ENCODE measurements around the gene C4orf54.

The C4orf54 gene

GRCh38 chr4:99668472-99668871 is 10.8 kb upstream of the C4orf54 start:
- H3K4me3 ChIP-seq (ENCODE audit: low read depth, low read length) = no peak overlapping the region
- TF ChIP-seq, protein P1, sequence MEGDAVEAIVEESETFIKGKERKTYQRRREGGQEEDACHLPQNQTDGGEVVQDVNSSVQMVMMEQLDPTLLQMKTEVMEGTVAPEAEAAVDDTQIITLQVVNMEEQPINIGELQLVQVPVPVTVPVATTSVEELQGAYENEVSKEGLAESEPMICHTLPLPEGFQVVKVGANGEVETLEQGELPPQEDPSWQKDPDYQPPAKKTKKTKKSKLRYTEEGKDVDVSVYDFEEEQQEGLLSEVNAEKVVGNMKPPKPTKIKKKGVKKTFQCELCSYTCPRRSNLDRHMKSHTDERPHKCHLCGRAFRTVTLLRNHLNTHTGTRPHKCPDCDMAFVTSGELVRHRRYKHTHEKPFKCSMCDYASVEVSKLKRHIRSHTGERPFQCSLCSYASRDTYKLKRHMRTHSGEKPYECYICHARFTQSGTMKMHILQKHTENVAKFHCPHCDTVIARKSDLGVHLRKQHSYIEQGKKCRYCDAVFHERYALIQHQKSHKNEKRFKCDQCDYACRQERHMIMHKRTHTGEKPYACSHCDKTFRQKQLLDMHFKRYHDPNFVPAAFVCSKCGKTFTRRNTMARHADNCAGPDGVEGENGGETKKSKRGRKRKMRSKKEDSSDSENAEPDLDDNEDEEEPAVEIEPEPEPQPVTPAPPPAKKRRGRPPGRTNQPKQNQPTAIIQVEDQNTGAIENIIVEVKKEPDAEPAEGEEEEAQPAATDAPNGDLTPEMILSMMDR (IDR thresholded peaks at IDR 0.05; ENCODE audit: low read depth, low read length) = no peak

DNA sequence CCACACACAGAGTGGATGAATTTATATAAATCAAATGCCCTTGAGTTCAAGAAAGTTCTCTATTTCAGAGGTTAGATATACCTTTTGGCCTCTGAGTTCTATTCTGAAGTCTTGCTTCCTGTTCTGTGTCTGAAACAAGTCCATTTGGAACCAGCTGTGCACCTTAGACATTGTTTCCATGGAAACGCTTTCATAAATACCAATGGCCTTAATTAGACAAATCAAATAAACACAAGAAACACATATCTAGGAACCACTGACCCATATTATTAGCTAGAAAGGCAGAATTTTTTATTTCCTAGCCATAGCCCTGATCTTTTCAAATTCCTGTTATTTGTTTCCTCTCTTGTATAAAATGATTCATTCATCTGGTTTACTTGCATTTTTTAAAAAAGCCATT is 8.4 kb upstream of the C4orf54 start:
- TF ChIP-seq, protein P1 (IDR thresholded peaks at IDR 0.05; ENCODE audit: low read depth, low read length) = no peak

DNA sequence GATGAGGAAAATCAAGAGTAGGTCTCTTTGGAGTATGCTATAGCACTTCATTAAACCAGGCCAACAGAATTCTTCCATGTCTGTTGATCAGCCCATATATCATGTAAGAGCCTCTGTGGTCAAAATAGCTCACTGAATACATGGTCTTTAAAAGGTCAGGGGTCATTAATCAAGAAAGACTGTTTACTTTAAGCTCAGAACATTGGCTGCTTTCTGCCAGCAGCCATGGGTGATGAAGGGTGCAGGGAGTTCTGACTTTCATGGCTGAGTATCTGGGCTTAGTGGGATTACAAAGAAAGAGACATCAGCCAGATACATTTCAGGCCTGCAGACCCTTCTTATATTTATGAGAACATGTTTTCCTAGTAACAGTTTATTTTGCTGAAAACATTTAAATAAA is 7.1 kb upstream of the C4orf54 start:
- no peak overlapping the region for H3K4me3 ChIP-seq (ENCODE audit: low read depth, low read length)
- TF ChIP-seq, protein P1 (IDR thresholded peaks at IDR 0.05; ENCODE audit: low read depth, low read length) = no peak

More for the DNA sequence above, 8.4 kb upstream of the C4orf54 start:
- H3K4me3 ChIP-seq (ENCODE audit: low read depth, low read length) = no peak overlapping the region

DNA sequence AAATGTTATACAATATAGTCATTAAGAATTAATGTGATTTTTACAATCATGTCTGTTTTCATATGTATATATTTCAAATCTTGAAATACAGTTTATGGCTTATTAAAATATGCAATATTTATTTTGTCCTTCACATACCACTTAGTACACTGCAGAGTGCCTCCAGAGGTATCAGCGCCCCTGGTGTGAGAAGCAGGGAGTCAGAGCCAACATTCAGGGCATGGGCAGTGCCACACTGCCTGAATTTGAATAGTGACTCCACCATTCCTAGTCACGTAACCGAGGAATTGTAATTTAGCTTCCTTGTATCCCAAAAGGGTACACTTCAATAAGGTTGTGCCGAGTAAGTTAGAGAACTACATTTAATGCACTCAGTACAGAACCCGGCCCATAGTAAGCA is 4.3 kb upstream of the C4orf54 start:
- TF ChIP-seq, protein P1 (IDR thresholded peaks at IDR 0.05; ENCODE audit: low read depth, low read length) = no peak

GRCh38 chr4:99658666-99659065 is 1.0 kb upstream of the C4orf54 start:
- TF ChIP-seq, protein P1 (IDR thresholded peaks at IDR 0.05; ENCODE audit: low read depth, low read length) = no peak
- no peak overlapping the region for H3K4me3 ChIP-seq (ENCODE audit: low read depth, low read length)

More for the DNA sequence above, 4.3 kb upstream of the C4orf54 start:
- H3K4me3 ChIP-seq (ENCODE audit: low read depth, low read length) = no peak overlapping the region

DNA sequence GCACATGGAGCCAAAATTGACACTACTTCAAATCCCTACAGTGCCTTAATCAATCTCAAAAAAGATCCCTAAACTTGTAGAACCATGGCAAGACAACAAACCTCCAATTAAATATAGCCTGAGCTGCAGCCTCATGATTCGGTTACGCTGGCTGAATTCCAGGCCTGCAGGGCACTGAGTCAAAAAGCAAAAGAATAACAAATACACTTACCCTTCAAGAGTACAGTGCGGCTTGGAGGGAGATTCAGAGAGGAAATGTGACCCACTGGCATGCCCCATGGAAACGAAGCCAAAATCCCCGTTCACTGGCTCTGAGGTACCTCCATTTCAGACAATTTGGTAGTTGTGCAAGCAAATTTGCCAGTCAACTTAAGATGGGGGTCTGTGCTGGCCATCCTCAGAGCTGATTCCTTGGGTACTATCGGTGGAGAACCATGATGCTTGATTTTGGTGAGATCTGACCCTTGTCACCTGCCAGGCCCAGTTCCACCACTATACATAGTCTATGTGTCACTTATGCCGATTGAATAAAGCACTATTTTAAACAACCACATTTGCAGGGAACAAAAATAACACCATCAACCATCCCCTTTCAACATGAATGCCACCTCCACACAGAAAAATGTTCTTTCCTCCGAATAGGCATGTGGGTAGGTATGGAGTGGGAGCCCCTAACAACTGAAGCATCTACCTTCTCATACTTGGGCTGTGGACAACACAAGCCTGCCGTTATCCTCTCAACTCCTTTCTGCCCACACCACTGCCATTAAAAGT is 2.1 kb downstream of the C4orf54 start:
- H3K4me3 ChIP-seq (ENCODE audit: low read depth, low read length) = no peak overlapping the region
- TF ChIP-seq, protein P1 (IDR thresholded peaks at IDR 0.05; ENCODE audit: low read depth, low read length) = no peak

GRCh38 chr4:99654361-99654761 is 3.3 kb downstream of the C4orf54 start:
- TF ChIP-seq, protein P1 (IDR thresholded peaks at IDR 0.05; ENCODE audit: low read depth, low read length) = no peak
- no peak overlapping the region for H3K4me3 ChIP-seq (ENCODE audit: low read depth, low read length)
